H9 (cell line): ENCODE measurements around the gene LHFPL5. TPM values are rescaled to one million over a fixed set of nuclear protein-coding genes. Genes with fewer than 3 reads are reported as not detected.

Experiments used
- DNase-seq: peaks from one replicate; pipeline ENCODE4 v3.0.0-alpha.2; 2017
- H2AFZ ChIP-seq: one replicate; pipeline ENCODE4 v1.6.1; 2013; ENCODE audit warnings: mild to moderate bottlenecking, low read length, control low read depth, moderate library complexity
- H2AK5ac ChIP-seq: 2 replicates; pipeline ENCODE4 v1.6.1; 2013; ENCODE audit warnings: low read length, control low read depth, mixed read lengths; ENCODE audit not compliant: insufficient read length
- H2BK120ac ChIP-seq: one replicate; pipeline ENCODE4 v1.6.1; 2013; ENCODE audit warnings: low read depth, mild to moderate bottlenecking, low read length, control low read depth, inconsistent platforms; ENCODE audit not compliant: poor library complexity, severe bottlenecking
- H2BK12ac ChIP-seq: 2 replicates; pipeline ENCODE4 v1.6.1; 2013; ENCODE audit warnings: low read length, control low read depth, mixed read lengths, low read depth; ENCODE audit not compliant: insufficient read length
- H2BK15ac ChIP-seq: 2 replicates; pipeline ENCODE4 v1.6.1; 2013; ENCODE audit warnings: low read depth, low read length, control low read depth
- H2BK20ac ChIP-seq: one replicate; pipeline ENCODE4 v1.6.1; 2013; ENCODE audit warnings: low read depth, mild to moderate bottlenecking, low read length, control low read depth, inconsistent platforms; ENCODE audit not compliant: poor library complexity, severe bottlenecking
- H2BK5ac ChIP-seq: 2 replicates; pipeline ENCODE4 v1.6.1; 2013; ENCODE audit warnings: low read length, control low read depth, mixed read lengths; ENCODE audit not compliant: insufficient read length
- H3K14ac ChIP-seq: 2 replicates; pipeline ENCODE4 v1.6.1; 2013; ENCODE audit warnings: low read length, control low read depth; ENCODE audit not compliant: insufficient read depth
- H3K18ac ChIP-seq: 2 replicates; pipeline ENCODE4 v1.6.1; 2013; ENCODE audit warnings: low read depth, mild to moderate bottlenecking, mixed read lengths, low read length, control low read depth; ENCODE audit not compliant: insufficient read length
- H3K23ac ChIP-seq: 2 replicates; pipeline ENCODE4 v1.6.1; 2013; ENCODE audit warnings: low read length, control low read depth, mixed read lengths, low read depth; ENCODE audit not compliant: insufficient read length
- H3K23me2 ChIP-seq: 2 replicates; pipeline ENCODE4 v1.6.1; 2013; ENCODE audit warnings: low read depth, mild to moderate bottlenecking, mixed read lengths, low read length, control low read depth; ENCODE audit not compliant: insufficient read length, poor library complexity, severe bottlenecking
- H3K27ac ChIP-seq: 2 replicates; pipeline ENCODE4 v1.5.1; 2013; ENCODE audit warnings: low read length, control low read depth, mixed read lengths, low read depth; ENCODE audit not compliant: insufficient read length
- H3K27me3 ChIP-seq: 2 replicates; pipeline ENCODE4 v1.6.1; 2013; ENCODE audit warnings: low read length, control low read depth, inconsistent platforms; ENCODE audit not compliant: insufficient read depth
- H3K4ac ChIP-seq: 2 replicates; pipeline ENCODE4 v1.6.1; 2013; ENCODE audit warnings: low read depth, mild to moderate bottlenecking, control low read depth, inconsistent platforms, low read length, moderate library complexity
- H3K4me1 ChIP-seq: 2 replicates; pipeline ENCODE4 v1.6.1; 2013; ENCODE audit warnings: low read length, control low read depth, inconsistent platforms; ENCODE audit not compliant: insufficient read depth
- H3K4me2 ChIP-seq: 2 replicates; pipeline ENCODE4 v1.6.1; 2013; ENCODE audit warnings: low read length, control low read depth, mixed read lengths; ENCODE audit not compliant: insufficient read length, insufficient read depth
- H3K56ac ChIP-seq: 2 replicates; pipeline ENCODE4 v1.6.1; 2013; ENCODE audit warnings: low read depth, mild to moderate bottlenecking, mixed read lengths, low read length, control low read depth; ENCODE audit not compliant: insufficient read length
- H3K79me1 ChIP-seq: 2 replicates; pipeline ENCODE4 v1.6.1; 2013; ENCODE audit warnings: low read depth, mild to moderate bottlenecking, moderate library complexity, low read length, control low read depth, inconsistent platforms; ENCODE audit not compliant: insufficient read depth, poor library complexity, severe bottlenecking
- H3K79me2 ChIP-seq: 2 replicates; pipeline ENCODE4 v1.6.1; 2013; ENCODE audit warnings: low read length, control low read depth, inconsistent platforms; ENCODE audit not compliant: insufficient read depth
- H3K9ac ChIP-seq: 2 replicates; pipeline ENCODE4 v1.6.1; 2013; ENCODE audit warnings: low read length, control low read depth, mixed read lengths; ENCODE audit not compliant: insufficient read length; ENCODE audit errors: extremely low read depth
- H3K9me3 ChIP-seq: one replicate; pipeline ENCODE4 v1.6.1; 2013; ENCODE audit warnings: low read depth, low read length, inconsistent platforms; ENCODE audit not compliant: control insufficient read depth
- H3T11ph ChIP-seq: one replicate; pipeline ENCODE4 v1.6.1; 2013; ENCODE audit warnings: mild to moderate bottlenecking, low read length, control low read depth, inconsistent platforms
- H4K20me1 ChIP-seq: one replicate; pipeline ENCODE4 v1.6.1; 2013; ENCODE audit not compliant: control insufficient read depth, insufficient read length, insufficient read depth
- H4K5ac ChIP-seq: 2 replicates; pipeline ENCODE4 v1.6.1; 2013; ENCODE audit warnings: low read depth, mild to moderate bottlenecking, mixed read lengths, low read length, control low read depth; ENCODE audit not compliant: insufficient read length
- H4K8ac ChIP-seq: replicated peaks from 2 replicates; pipeline ENCODE4 v1.6.1; 2013; ENCODE audit warnings: low read length, control low read depth, mixed read lengths, low read depth; ENCODE audit not compliant: insufficient read length
- H4K91ac ChIP-seq: 2 replicates; pipeline ENCODE4 v1.6.1; 2013; ENCODE audit warnings: low read depth, mild to moderate bottlenecking, moderate library complexity, mixed read lengths, low read length, control low read depth; ENCODE audit not compliant: insufficient read length
- H3K27ac Mint-ChIP-seq, 3 experiments: 2 replicates in 2 of 3; 3 replicates in 1 of 3; pipeline ENCODE4 v1.8.0; 2020 to 2021; ENCODE audit warnings: mixed read lengths in 3 of 3, mild to moderate bottlenecking in 1 of 3, moderate library complexity in 1 of 3
- H3K27me3 Mint-ChIP-seq: 2 replicates; pipeline ENCODE4 v1.8.0; 2021; ENCODE audit warnings: low read depth, mild to moderate bottlenecking, moderate library complexity, mixed read lengths
- H3K36me3 Mint-ChIP-seq, 3 experiments: 2 replicates in 2 of 3; 3 replicates in 1 of 3; pipeline ENCODE4 v1.8.0; 2020 to 2021; ENCODE audit warnings: low read depth in 3 of 3, mixed read lengths in 3 of 3; ENCODE audit not compliant: insufficient read depth in 1 of 3
- H3K4me1 Mint-ChIP-seq, 2 experiments: 2 replicates each; pipeline ENCODE4 v1.8.0; 2020; ENCODE audit warnings: mixed read lengths in 2 of 2
- H3K4me3 Mint-ChIP-seq, 2 experiments: 2 replicates in 1 of 2; 3 replicates in 1 of 2; pipeline ENCODE4 v1.8.0; 2020 to 2021; ENCODE audit warnings: mild to moderate bottlenecking in 2 of 2, mixed read lengths in 2 of 2, moderate library complexity in 1 of 2
- H3K9me3 Mint-ChIP-seq, 2 experiments: 2 replicates in 1 of 2; 3 replicates in 1 of 2; pipeline ENCODE4 v1.8.0; 2020; ENCODE audit warnings: mild to moderate bottlenecking in 2 of 2, mixed read lengths in 2 of 2, moderate library complexity in 1 of 2
- CTCF ChIP-seq: fragments of 200-600 bp; sonication (generic); conservative IDR thresholded peaks from 3 replicates; pipeline ENCODE4 v1.8.0; 2021; ENCODE audit warnings: antibody characterized with exemption, mild to moderate bottlenecking
- WGBS: extraction: QIAGEN DNeasy Blood & Tissue Kit; methylation state at CpG from one replicate; pipeline ENCODE4 v1.1.7; 2013; ENCODE audit warnings: missing lambda C conversion rate, low lambda C conversion rate, mixed read lengths; ENCODE audit not compliant: insufficient read length; ENCODE audit errors: extremely low coverage; 5-methylcytosine and 5-hydroxymethylcytosine counted together
- total RNA-seq: library from RNA; stranded (reverse); gene quantifications from 2 replicates; pipeline ENCODE4 v1.2.1, GENCODE V29; 2021

LHFPL5 gene
- total RNA-seq, 1 experiment from 2014 or later, result not detected

- Mint-ChIP-seq H3K36me3 (peaks cover 0 to 10% (median 0%) of the 10 kb centered on the region in 3 experiments; a peak in 4 of 7 replicates), H3K9me3 (peaks cover 0 to 4% of the 10 kb centered on the region in 2 experiments; a peak in 2 of 5 replicates), H3K27ac (peak overlapping the region; percentile 16 to 94 (median 93); a peak in 5 of 7 replicates), H3K27me3 (no peaks in the 10 kb centered on the region; the same call in 1 of the 2 replicates), H3K4me1 (peaks cover 47 to 52% of the 10 kb centered on the region in 2 experiments), H3K4me3 (peak overlapping the region in 1 of 2 experiments; percentile 52; a peak in 1 of 5 replicates)
- Histone ChIP-seq H2BK20ac (no peak overlapping the region), H3K4ac (no peak overlapping the region), H4K5ac (no peak overlapping the region), H2BK15ac (no peak overlapping the region), H3K56ac (no peak overlapping the region), H3K23ac (no peak overlapping the region), H3K79me1 (no peaks in the 10 kb centered on the region), H3K4me1 (peaks cover 15% of the 10 kb centered on the region; the same call in 1 of the 2 replicates), H3K18ac (no peak overlapping the region), H3K27ac (no peak overlapping the region), H3K9ac (no peak overlapping the region), H3K27me3 (no peaks in the 10 kb centered on the region), H2AK5ac (no peak overlapping the region), H3T11ph (no peak overlapping the region), H2BK12ac (no peak overlapping the region), H3K14ac (no peak overlapping the region), H4K20me1 (no peaks in the 10 kb centered on the region), H2BK120ac (no peak overlapping the region), H3K9me3 (no peaks in the 10 kb centered on the region), H3K4me2 (no peak overlapping the region), H4K8ac (no peak overlapping the region), H3K23me2 (no peaks in the 10 kb centered on the region), H3K79me2 (no peaks in the 10 kb centered on the region), H2AFZ (no peak overlapping the region), H4K91ac (no peak overlapping the region), H2BK5ac (no peak overlapping the region)
- TF ChIP-seq CTCF, result peak; percentile 74
- peak; percentile 80 for DNase-seq
- WGBS, result no CpG with 5 or more reads among the region's 10 CpGs
These were observed 47.6 kb upstream of the LHFPL5 start for GRCh38 chr6:35757456-35758123.
